Activated T-cell treated with anti-CD3 and anti-CD28 coated beads, Interleukin-2, amount 50 U/mL, for 24 hours (primary cell): ENCODE measurements around the gene FMN1.

Experiments used
- DNase-seq: peaks from one replicate; pipeline ENCODE4 v3.0.0-alpha.2; 2020
- H3K27ac Mint-ChIP-seq: 2 replicates; pipeline ENCODE4 v1.8.0; 2020; ENCODE audit warnings: mild to moderate bottlenecking, mixed read lengths
- H3K27me3 Mint-ChIP-seq: 2 replicates; pipeline ENCODE4 v1.8.0; 2020; ENCODE audit warnings: mixed read lengths
- H3K36me3 Mint-ChIP-seq: 2 replicates; pipeline ENCODE4 v1.8.0; 2020; ENCODE audit warnings: low read depth, mixed read lengths
- H3K4me1 Mint-ChIP-seq: 2 replicates; pipeline ENCODE4 v1.8.0; 2020; ENCODE audit warnings: low read depth, mixed read lengths
- H3K4me3 Mint-ChIP-seq: 2 replicates; pipeline ENCODE4 v1.8.0; 2020; ENCODE audit warnings: mild to moderate bottlenecking, moderate library complexity, mixed read lengths
- H3K9me3 Mint-ChIP-seq: 2 replicates; pipeline ENCODE4 v1.8.0; 2020; ENCODE audit warnings: mixed read lengths

FMN1 gene

DNA sequence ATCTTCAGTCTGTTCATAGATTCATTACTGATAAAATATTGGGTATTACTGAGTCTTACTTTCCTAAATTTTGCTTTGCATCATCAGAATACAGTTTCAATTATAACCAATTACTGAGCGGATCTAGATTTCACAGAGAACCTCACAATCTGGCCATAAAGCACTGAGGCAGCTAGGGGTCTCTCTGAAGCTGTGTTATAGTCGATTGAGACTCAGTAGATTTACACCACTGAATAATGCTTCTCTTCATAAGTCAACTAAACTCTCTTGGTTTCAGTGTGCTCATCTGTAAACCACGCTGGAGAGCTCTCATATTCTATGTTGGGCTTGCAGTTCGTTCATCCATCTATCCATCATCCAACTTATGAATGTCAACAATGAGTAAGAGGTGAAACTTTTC lies 296.1 kb downstream of the FMN1 start:
- no peaks in the 10 kb centered on the region for H3K27me3 Mint-ChIP-seq
- DNase-seq = no peak
- no peaks in the 10 kb centered on the region for H3K9me3 Mint-ChIP-seq
- H3K27ac Mint-ChIP-seq = no peak overlapping the region
- H3K4me3 Mint-ChIP-seq = no peak overlapping the region
- peaks cover 10% of the 10 kb centered on the region for H3K36me3 Mint-ChIP-seq
- H3K4me1 Mint-ChIP-seq = no peaks in the 10 kb centered on the region

DNA sequence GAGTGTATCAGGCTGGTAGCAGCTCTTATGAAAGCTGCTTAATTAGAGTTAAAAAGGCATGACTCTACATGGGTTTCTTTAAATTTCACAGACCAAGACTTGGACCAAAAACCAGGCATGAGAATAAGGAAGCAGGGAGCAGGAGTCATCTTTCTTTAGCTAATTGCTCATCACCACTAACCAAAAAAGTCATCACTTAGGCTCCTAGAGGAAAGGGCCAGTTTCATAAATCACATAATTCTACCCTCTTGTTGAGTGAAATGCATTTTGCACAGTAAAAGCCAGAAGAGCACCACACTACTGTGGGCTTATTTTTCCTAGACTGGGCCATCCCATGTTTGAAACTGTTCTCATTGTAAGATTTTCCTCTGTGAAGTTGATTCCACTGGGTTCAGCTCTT lies 301.1 kb downstream of the FMN1 start:
- H3K27ac Mint-ChIP-seq = no peak overlapping the region
- H3K4me3 Mint-ChIP-seq = no peak overlapping the region
- no peaks in the 10 kb centered on the region for H3K9me3 Mint-ChIP-seq
- peaks cover 5% of the 10 kb centered on the region for H3K36me3 Mint-ChIP-seq
- no peaks in the 10 kb centered on the region for H3K27me3 Mint-ChIP-seq
- H3K4me1 Mint-ChIP-seq = no peaks in the 10 kb centered on the region
- DNase-seq = no peak

DNA sequence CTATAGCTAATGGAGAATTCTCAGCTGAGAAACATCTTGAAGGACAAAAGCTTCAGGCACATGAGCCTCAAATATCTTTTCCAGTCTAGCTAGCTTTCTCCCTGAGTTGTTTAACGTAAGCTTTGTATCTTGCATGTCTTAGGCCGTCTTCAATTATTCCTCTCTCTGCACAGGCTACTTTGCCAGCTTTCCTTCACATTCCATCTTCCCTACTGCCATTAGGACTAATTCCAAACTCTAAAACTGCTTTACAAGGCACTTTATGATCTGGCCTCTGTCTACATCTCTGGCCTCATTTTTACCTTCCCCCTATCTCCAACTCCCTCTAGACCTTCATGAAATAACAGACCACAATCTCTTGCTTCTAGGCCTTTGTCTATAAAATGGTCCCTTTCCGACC lies 305.3 kb downstream of the FMN1 start:
- Mint-ChIP-seq H3K27ac (no peak overlapping the region), H3K27me3 (no peaks in the 10 kb centered on the region)

DNA sequence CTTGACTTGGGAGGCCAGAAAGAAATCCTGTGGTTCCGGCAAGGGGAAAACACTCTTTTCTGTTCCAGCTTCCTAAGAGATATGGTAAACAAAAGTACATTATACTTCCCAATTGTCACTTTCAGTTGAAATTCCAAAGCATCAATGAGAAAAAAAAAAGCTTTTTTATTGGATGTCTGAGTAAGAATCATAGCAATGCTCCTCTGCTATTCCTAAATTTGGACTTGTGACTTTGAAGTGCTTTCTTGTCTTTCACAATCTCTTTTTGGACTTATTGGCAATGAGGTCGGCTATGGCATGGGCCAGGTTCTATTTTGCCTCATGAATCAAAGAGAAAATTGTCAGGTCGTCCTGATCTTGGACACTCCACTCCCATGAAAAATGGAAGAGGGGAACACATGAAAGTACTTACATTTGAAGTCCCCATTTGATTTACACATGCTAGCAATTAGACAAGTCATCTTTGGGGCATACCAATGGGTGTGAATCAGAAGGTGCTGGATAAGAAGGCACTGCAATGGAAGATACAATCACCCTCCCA lies 306.2 kb downstream of the FMN1 start:
- H3K4me3 Mint-ChIP-seq = no peak overlapping the region
- H3K27me3 Mint-ChIP-seq = no peaks in the 10 kb centered on the region
- no peaks in the 10 kb centered on the region for H3K36me3 Mint-ChIP-seq

More for the DNA sequence above, 305.3 kb downstream of the FMN1 start:
- H3K4me3 Mint-ChIP-seq = no peak overlapping the region
- no peaks in the 10 kb centered on the region for H3K4me1 Mint-ChIP-seq
- no peak for DNase-seq
- no peaks in the 10 kb centered on the region for H3K9me3 Mint-ChIP-seq
- no peaks in the 10 kb centered on the region for H3K36me3 Mint-ChIP-seq

DNA sequence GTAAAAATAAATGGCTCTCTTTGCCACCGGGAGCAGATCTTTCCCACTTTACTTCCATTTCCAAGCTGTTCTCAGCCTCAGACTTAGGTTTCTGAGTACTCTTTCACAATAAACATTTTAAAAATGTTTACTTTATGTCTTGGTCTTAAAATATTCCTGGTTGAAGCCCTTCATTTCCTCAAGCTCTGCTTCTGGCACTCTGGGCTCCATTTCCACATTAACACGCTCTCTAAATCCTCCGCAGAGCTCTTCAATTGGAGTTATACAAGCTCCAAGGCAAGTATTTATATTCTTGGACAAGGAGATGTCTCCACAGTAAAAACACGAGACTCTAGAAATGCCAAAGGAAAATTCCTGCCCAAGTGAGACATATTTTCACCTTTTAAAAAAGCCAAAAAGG lies 307.4 kb downstream of the FMN1 start:
- Mint-ChIP-seq H3K36me3 (no peaks in the 10 kb centered on the region), H3K4me3 (no peak overlapping the region), H3K27me3 (no peaks in the 10 kb centered on the region), H3K9me3 (no peaks in the 10 kb centered on the region), H3K4me1 (no peaks in the 10 kb centered on the region), H3K27ac (no peak overlapping the region)
- no peak for DNase-seq

More for the DNA sequence above, 306.2 kb downstream of the FMN1 start:
- H3K9me3 Mint-ChIP-seq = no peaks in the 10 kb centered on the region
- H3K27ac Mint-ChIP-seq = no peak overlapping the region
- no peak for DNase-seq
- no peaks in the 10 kb centered on the region for H3K4me1 Mint-ChIP-seq

DNA sequence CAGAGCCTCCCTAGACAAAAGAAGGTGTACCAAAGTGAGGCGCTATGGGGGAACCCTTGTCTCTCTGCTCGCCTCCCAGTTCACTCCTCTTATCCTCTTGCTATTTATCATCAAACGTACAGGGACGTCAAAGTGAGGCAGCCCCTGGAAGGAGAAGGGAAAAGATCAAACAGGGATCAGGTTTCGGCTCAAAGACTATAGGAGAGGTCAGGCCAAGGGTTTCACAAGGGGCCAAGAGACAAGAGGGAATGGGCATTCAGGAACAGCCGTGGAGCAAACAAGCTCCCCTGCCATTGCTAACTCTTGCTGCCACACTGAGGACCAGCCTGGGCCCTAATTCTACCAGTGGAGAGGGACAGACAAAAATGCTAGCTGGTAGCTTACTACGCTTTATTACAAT lies 308.1 kb downstream of the FMN1 start:
- H3K4me1 Mint-ChIP-seq = no peaks in the 10 kb centered on the region
- H3K27me3 Mint-ChIP-seq = no peaks in the 10 kb centered on the region
- no peaks in the 10 kb centered on the region for H3K36me3 Mint-ChIP-seq
- no peak for DNase-seq
- H3K4me3 Mint-ChIP-seq = no peak overlapping the region
- no peak overlapping the region for H3K27ac Mint-ChIP-seq
- H3K9me3 Mint-ChIP-seq = no peaks in the 10 kb centered on the region

DNA sequence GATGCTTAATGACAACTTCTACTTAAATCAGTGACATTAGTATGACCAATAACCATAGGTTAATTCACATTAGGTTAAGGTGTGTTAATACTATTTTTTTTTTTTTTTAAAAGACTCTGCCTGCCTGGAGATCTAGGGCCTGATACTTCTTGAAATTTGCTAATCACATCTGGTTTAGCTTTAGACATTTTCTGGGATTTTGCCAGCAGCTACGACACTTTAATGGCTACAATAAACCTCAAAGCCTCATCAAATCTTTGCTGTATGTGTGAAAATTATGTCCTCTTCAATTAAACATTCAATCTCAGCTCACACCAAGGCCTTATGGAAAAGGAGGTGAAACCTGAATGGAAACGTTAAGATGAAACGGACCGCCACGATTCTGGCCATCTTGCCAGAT lies 308.8 kb downstream of the FMN1 start:
- H3K27ac Mint-ChIP-seq = no peak overlapping the region
- no peaks in the 10 kb centered on the region for H3K4me1 Mint-ChIP-seq
- no peaks in the 10 kb centered on the region for H3K36me3 Mint-ChIP-seq
- no peak for DNase-seq
- H3K9me3 Mint-ChIP-seq = no peaks in the 10 kb centered on the region
- H3K27me3 Mint-ChIP-seq = no peaks in the 10 kb centered on the region
- H3K4me3 Mint-ChIP-seq = no peak overlapping the region

DNA sequence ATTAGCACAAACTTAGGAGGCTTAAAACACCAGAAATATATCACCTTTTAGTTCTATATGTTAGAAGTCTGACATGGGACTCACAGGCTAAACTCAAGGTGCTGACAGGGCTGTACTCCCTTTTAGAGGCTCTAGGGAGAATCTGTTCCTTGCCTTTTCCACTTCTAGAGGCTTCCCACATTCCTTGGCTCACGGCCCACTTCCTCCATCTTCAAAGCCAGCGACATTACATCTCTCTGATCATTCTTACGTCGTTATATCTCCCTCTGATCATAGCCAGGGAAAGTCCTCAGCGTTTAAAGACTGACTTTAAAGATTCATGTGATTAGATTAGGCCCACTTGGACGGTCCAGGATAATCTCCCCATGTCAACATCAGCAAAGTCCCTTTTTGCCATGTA lies 310.4 kb downstream of the FMN1 start:
- Mint-ChIP-seq H3K27ac (no peak overlapping the region), H3K4me1 (no peaks in the 10 kb centered on the region), H3K36me3 (no peaks in the 10 kb centered on the region), H3K27me3 (no peaks in the 10 kb centered on the region), H3K9me3 (no peaks in the 10 kb centered on the region), H3K4me3 (no peak overlapping the region)
- no peak for DNase-seq

DNA sequence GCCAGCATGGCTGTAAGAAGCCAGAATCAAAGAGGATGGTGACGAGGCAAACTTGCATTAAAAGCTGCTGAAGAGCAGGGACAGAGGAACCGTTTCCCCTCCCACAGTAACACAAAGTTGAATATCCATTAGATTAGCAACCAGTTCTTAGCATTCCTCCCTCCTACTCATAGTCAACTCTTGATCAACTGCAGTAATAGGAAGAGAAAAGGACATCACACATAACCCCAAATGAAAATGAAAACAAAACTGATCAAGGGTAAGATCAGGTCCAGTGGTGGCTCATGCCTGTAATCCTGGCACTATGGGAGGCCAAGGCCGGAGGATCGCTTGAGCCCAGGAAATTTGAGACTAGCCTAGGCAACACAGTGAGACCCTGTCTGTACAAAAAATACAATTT lies 311.6 kb downstream of the FMN1 start:
- DNase-seq = no peak
- no peak overlapping the region for H3K27ac Mint-ChIP-seq
- peaks cover 4% of the 10 kb centered on the region for H3K4me1 Mint-ChIP-seq
- H3K4me3 Mint-ChIP-seq = no peak overlapping the region
- H3K27me3 Mint-ChIP-seq = no peaks in the 10 kb centered on the region
- H3K9me3 Mint-ChIP-seq = no peaks in the 10 kb centered on the region
- H3K36me3 Mint-ChIP-seq = no peaks in the 10 kb centered on the region

DNA sequence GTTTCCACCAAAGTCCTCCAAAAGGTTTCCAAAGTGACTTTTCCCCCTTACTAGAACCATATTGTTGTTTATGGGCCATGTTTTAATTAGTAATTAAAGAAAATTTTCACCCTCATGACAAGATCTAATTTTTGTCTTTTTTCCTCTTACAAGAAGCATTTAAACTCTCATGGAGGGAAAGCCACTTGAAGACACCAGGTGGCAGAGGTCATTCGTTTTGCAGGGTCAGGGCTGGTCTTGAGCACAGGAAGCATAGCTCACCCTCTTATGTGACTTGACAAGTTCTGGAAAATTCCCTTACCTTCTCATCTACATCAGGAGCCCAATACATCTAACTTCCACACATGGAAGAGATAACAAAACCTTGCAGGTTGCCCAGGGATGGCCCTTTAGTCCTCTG lies 313.0 kb downstream of the FMN1 start:
- peak overlapping the region; percentile 9 for H3K27ac Mint-ChIP-seq
- DNase-seq = no peak
- H3K4me1 Mint-ChIP-seq = peaks cover 6% of the 10 kb centered on the region
- no peak overlapping the region for H3K4me3 Mint-ChIP-seq
- H3K27me3 Mint-ChIP-seq = no peaks in the 10 kb centered on the region
- H3K36me3 Mint-ChIP-seq = no peaks in the 10 kb centered on the region
- H3K9me3 Mint-ChIP-seq = no peaks in the 10 kb centered on the region

DNA sequence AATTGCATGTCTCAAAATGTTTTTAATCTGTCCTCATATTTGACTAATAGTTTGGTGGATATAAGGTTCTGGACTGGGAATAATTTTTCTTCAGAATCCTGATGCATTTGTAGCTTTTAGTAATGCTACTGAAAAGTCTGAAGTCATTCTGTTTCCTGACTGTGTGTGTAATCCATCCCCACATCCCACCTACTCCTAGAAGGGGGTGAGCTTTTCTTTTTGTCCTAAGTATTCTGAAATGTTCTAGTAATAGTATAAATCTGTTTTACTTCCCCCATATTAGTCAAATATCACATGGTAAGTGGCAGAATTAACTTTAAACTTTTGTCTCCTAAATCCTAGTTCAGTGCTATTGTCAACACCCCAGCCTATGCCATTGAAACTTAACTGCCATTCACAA lies 313.9 kb downstream of the FMN1 start:
- no peaks in the 10 kb centered on the region for H3K9me3 Mint-ChIP-seq
- peaks cover 6% of the 10 kb centered on the region for H3K4me1 Mint-ChIP-seq
- H3K4me3 Mint-ChIP-seq = no peak overlapping the region
- no peak overlapping the region for H3K27ac Mint-ChIP-seq
- no peak for DNase-seq
- H3K36me3 Mint-ChIP-seq = no peaks in the 10 kb centered on the region
- H3K27me3 Mint-ChIP-seq = no peaks in the 10 kb centered on the region

DNA sequence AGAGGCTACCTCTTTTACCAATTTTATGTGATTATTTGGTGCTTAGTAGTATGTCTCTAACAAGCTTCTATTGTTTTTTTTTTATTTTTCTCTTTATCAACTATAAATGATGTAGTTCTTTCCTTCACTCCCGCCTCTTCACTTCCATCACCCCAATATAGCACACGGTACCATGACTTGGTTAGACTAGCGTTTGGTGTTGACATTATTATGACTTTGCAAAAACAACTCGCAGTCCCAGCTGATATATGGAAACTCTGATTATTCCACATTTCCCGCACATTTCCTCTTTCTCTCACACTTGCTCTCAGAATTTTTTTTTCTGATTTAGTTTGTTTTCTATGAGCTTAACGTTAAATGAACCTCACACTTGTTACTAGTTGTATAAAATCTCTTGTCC lies 314.5 kb downstream of the FMN1 start:
- Mint-ChIP-seq H3K27me3 (no peaks in the 10 kb centered on the region), H3K4me3 (no peak overlapping the region), H3K36me3 (no peaks in the 10 kb centered on the region), H3K4me1 (peaks cover 6% of the 10 kb centered on the region), H3K27ac (no peak overlapping the region), H3K9me3 (no peaks in the 10 kb centered on the region)
- DNase-seq = no peak

DNA sequence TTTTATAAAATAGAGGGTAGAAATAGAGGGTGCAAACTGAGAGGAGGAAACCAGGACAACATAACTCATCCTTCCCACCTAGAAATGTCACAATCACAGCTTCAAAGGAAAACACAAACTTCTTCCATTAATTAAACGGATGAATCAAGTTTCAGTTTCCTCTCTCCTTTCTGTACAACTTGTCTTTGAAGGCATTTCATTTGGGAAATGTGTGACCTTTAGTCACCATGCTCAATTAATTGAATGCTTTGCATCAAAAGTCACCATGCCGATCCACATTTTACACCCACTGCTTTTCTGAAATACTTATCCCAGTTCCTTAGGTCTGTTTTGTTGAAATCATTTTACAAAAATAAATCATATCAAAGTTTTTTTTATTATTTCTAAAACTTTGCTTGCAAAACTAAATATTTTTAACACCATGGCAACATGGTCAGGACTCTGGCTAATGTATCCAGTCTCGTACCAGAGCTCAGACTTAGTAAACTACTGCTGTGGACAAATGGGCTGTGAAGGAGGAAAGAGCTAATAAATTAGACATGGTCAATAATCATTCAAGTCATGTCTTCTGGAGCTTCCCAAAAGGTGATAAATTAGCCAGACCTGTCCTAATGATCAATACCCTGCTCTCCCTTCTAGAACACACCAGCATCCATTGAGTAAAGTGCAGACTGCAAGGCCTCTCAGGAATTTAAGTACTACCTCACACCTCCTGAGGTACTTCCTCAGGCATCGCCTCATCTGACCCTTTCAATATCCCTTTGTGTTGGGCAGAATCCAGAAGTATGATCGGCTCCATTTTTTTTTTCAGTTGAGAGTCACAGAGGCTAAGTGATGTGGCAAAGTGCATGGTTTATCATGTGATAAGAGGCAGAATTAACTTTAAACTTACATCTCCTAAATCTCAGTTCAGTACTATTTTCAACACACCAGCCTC lies 315.4 kb downstream of the FMN1 start:
- no peak for DNase-seq
- H3K4me1 Mint-ChIP-seq = peaks cover 6% of the 10 kb centered on the region
- H3K27me3 Mint-ChIP-seq = no peaks in the 10 kb centered on the region
- H3K27ac Mint-ChIP-seq = no peak overlapping the region
- no peaks in the 10 kb centered on the region for H3K9me3 Mint-ChIP-seq
- no peak overlapping the region for H3K4me3 Mint-ChIP-seq
- H3K36me3 Mint-ChIP-seq = no peaks in the 10 kb centered on the region

DNA sequence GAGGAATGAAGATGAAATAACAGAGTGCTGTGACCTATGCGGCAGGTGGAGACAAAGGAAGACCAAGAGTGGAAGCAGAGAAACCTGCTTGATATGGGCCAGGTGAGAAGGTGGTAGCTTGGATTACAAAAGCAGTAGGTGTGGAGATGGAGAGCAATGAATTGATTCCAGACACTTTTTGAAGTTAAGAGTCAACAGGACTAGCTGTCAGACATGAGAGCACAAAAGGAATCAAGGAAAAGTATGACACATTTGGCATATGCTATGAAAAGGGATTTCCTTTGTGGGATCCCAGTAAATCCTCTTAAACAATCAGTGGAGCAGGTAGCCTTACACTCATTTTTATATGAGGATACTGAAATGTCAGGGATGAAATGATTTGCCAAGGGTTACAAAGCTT lies 316.2 kb downstream of the FMN1 start:
- Mint-ChIP-seq H3K9me3 (no peaks in the 10 kb centered on the region), H3K36me3 (no peaks in the 10 kb centered on the region), H3K27ac (no peak overlapping the region), H3K27me3 (no peaks in the 10 kb centered on the region), H3K4me1 (peaks cover 6% of the 10 kb centered on the region), H3K4me3 (no peak overlapping the region)
- DNase-seq = no peak

DNA sequence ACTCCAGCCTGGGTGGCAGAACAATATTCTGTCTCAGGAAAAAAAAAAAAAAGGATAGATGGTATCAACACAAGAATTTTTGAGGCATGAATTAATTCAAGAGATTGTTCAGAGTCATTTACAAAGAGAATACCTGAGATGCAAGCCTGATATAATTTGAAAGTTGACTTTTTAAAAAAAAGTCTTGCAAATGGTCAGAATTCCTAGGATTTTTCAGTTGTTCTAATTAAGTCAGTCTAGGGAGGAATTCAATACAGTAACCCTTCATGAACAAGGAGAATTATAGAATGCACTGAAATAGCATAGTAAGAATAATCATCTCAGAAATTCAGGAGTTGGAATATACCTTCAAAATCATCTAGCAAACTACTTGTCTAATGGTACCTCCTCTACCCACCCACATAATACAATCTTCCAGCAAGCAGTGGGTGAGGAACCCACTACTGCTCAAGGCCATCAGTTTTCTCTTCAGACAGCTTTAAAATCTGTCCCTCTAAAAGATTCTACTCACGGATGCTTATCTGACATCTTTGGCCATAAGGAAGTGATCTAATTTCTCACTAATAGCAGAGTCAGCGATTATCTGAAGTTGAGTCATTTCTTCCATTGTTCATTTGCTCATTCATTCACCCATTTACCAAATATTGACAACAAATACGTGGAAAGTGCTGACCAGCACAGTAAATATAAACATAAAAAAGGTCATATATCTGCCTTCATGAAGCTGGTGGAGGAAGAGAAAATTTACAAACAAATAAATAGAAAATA lies 317.1 kb downstream of the FMN1 start:
- Mint-ChIP-seq H3K36me3 (no peaks in the 10 kb centered on the region), H3K27ac (no peak overlapping the region), H3K4me1 (peaks cover 6% of the 10 kb centered on the region), H3K27me3 (no peaks in the 10 kb centered on the region), H3K4me3 (no peak overlapping the region), H3K9me3 (no peaks in the 10 kb centered on the region)
- no peak for DNase-seq
